Natural killer cell (primary cell): ENCODE results near the gene LPIN1. TPM values are rescaled to one million over a fixed set of nuclear protein-coding genes. Genes with fewer than 3 reads are reported as not detected.

Experiments
- ATAC-seq, 3 donors: fragments of 150-1000 bp in 2 of 3; fragments of 200-7000 bp in 1 of 3; cut with Tn5 transposase; 1 replicate in 1 of 3; 2 replicates in 2 of 3; pipeline ENCODE4 v1.10.0; 2021; ENCODE audit warnings: mild to moderate bottlenecking in 2 of 3, moderate library complexity in 2 of 3
- DNase-seq, 2 donors: peaks; one replicate each; pipeline versions ENCODE4 v3.0.0 to v3.0.0-alpha.2; 2013 to 2021; ENCODE audit warnings: mixed read lengths in 1 of 2
- H3K27ac ChIP-seq: one replicate; pipeline ENCODE4 v1.5.1; 2013; ENCODE audit warnings: mild to moderate bottlenecking, low read length
- H3K27me3 ChIP-seq: one replicate; pipeline ENCODE4 v1.6.1; 2013; ENCODE audit warnings: low read length; ENCODE audit not compliant: control insufficient read depth, insufficient read depth
- H3K36me3 ChIP-seq: one replicate; pipeline ENCODE4 v1.6.1; 2013; ENCODE audit warnings: low read length; ENCODE audit not compliant: control insufficient read depth, insufficient read depth
- H3K4me1 ChIP-seq: one replicate; pipeline ENCODE4 v1.6.1; 2013; ENCODE audit warnings: low read length; ENCODE audit not compliant: control insufficient read depth, insufficient read depth
- H3K4me3 ChIP-seq: one replicate; pipeline ENCODE4 v1.5.1; 2013; ENCODE audit warnings: low read length
- H3K9me3 ChIP-seq: one replicate; pipeline ENCODE4 v1.6.1; 2013; ENCODE audit warnings: low read length; ENCODE audit not compliant: control insufficient read depth, insufficient read depth
- H3K27ac Mint-ChIP-seq, 2 donors: one replicate each; pipeline ENCODE4 v1.8.0; 2022; ENCODE audit warnings: mild to moderate bottlenecking in 2 of 2, mixed read lengths in 2 of 2, moderate library complexity in 1 of 2
- H3K27me3 Mint-ChIP-seq, 2 donors: one replicate each; pipeline ENCODE4 v1.8.0; 2022; ENCODE audit warnings: low read depth in 2 of 2, mixed read lengths in 2 of 2
- H3K36me3 Mint-ChIP-seq: one replicate; pipeline ENCODE4 v1.8.0; 2022; ENCODE audit warnings: mixed read lengths
- H3K4me1 Mint-ChIP-seq, 2 donors: one replicate each; pipeline ENCODE4 v1.8.0; 2022; ENCODE audit warnings: mixed read lengths in 2 of 2
- H3K4me3 Mint-ChIP-seq: one replicate; pipeline ENCODE4 v1.8.0; 2022; ENCODE audit warnings: mild to moderate bottlenecking, moderate library complexity, mixed read lengths
- H3K9me3 Mint-ChIP-seq, 2 donors: one replicate each; pipeline ENCODE4 v1.8.0; 2022; ENCODE audit warnings: mixed read lengths in 2 of 2
- WGBS: methylation state at CpG from one replicate; pipeline ENCODE4 v1.1.7; 2013; ENCODE audit warnings: missing lambda C conversion rate; ENCODE audit not compliant: insufficient coverage; 5-methylcytosine and 5-hydroxymethylcytosine counted together
- intact Hi-C: fragments of 100-400 bp; cut with micrococcal nuclease; formaldehyde crosslinking; loops from one replicate; pipeline ENCODE4 v1.14.2; 2022
- total RNA-seq, 4 donors: library from RNA; stranded (reverse); fragments of 120-200 nt in 1 of 4; gene quantifications; one replicate each; pipeline versions ENCODE4 v1.2.3 to v1.2.4, GENCODE V29; 2013 to 2022
- TF ChIP-seq, protein P1 (sequence below): fragments of 200-600 bp; IDR thresholded peaks from one replicate; pipeline ENCODE4 v1.8.0; 2022; ENCODE audit warnings: antibody characterized with exemption

The LPIN1 gene
- total RNA-seq, 3 donors from 2014 or later (not counting 1 experiment from before 2014, with no cell fraction given), result 95.0 to 122 (median 118) TPM

DNA sequence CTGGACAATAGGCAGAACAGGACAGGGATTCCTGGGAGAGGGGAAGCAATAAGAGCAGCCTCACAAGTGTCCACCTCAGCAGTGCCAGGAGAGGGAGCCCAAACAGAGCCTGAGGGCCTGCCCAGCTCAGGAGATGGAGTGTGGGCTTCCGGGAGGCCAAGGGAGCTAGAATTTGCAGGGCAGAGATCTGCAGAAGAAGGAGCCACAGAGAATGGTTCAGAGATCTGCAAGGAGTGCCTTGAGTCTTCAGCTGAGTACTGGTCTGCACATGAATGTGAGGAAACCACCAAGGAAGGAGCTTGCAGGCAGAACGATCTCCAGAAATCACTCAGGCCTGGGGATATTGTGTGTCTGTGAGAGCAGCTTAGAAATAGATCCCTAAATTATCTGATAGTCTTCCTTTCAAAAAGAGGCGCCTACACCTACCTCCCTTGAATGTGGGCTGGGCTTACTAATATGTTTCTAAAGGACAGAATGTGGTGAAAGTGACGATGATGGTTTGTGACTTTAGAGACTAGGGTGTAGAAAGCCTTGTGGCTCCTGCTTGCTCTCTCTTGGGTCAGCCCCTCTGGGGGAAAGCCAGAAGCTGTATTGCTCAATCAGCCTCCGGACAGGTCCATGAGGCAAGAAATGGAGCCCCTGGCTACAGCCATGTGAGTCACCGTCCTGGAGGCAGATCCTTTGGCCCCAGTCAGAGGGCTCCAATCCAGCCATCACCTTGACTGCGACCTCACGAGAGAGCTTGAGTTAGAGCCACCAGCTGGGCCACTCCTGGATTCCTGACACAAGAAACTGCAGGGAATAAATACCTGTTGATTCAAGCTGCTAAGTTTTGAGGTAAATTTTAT is 7.6 kb upstream of the LPIN1 start:
- H3K4me3 ChIP-seq, result no peak overlapping the region
- H3K27me3 ChIP-seq, result peaks cover 2% of the 10 kb centered on the region
- H3K9me3 ChIP-seq, result no peaks in the 10 kb centered on the region
- H3K27ac Mint-ChIP-seq, result peak overlapping the region in 1 of 2 donors; percentile 58
- H3K27ac ChIP-seq, result no peak overlapping the region
- peaks cover 10% of the 10 kb centered on the region for H3K4me1 ChIP-seq
- peak in 1 of 2 donors; percentile 66 for DNase-seq
- WGBS, result 70% methylated on average over 8 of the region's 8 CpGs
- intact Hi-C loops, result loop anchor here (1.0 kb wide), 1 partner anchor 40 kb away; no protein-coding TSS in a partner anchor
- H3K36me3 Mint-ChIP-seq, result no peaks in the 10 kb centered on the region
- peaks cover 3 to 7% of the 10 kb centered on the region in 2 donors for H3K27me3 Mint-ChIP-seq
- peak; percentile 72 to 97 (median 93) for ATAC-seq
- H3K9me3 Mint-ChIP-seq, result no peaks in the 10 kb centered on the region
- peaks cover 9 to 12% of the 10 kb centered on the region in 2 donors for H3K4me1 Mint-ChIP-seq
- H3K4me3 Mint-ChIP-seq, result no peak overlapping the region
- TF ChIP-seq, protein P1, sequence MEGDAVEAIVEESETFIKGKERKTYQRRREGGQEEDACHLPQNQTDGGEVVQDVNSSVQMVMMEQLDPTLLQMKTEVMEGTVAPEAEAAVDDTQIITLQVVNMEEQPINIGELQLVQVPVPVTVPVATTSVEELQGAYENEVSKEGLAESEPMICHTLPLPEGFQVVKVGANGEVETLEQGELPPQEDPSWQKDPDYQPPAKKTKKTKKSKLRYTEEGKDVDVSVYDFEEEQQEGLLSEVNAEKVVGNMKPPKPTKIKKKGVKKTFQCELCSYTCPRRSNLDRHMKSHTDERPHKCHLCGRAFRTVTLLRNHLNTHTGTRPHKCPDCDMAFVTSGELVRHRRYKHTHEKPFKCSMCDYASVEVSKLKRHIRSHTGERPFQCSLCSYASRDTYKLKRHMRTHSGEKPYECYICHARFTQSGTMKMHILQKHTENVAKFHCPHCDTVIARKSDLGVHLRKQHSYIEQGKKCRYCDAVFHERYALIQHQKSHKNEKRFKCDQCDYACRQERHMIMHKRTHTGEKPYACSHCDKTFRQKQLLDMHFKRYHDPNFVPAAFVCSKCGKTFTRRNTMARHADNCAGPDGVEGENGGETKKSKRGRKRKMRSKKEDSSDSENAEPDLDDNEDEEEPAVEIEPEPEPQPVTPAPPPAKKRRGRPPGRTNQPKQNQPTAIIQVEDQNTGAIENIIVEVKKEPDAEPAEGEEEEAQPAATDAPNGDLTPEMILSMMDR, result peak; percentile 31
- H3K36me3 ChIP-seq, result no peaks in the 10 kb centered on the region

DNA sequence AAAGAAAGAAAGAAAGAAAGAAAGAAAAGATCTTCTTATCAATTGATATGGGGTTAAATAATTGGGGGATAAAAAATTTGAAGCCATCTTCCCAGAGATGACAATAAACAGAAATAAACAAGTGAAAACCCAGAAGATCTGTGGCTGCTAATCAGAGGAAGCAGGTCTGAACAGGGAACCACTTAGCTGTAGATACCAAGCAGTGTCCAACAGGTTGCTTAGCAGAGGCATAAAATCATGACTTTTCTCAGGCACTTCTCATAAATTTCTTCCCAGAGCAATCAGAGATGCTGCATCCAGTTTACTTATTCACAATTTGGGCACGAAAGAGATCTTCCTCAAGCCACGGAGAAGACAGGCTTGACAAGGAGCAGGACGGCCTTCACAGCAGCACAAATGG is 5.7 kb upstream of the LPIN1 start:
- no peaks in the 10 kb centered on the region for H3K36me3 Mint-ChIP-seq
- Histone ChIP-seq H3K4me3 (no peak overlapping the region), H3K9me3 (no peaks in the 10 kb centered on the region), H3K36me3 (no peaks in the 10 kb centered on the region), H3K4me1 (peaks cover 28% of the 10 kb centered on the region), H3K27ac (no peak overlapping the region), H3K27me3 (peaks cover 2% of the 10 kb centered on the region)
- no peaks in the 10 kb centered on the region for H3K9me3 Mint-ChIP-seq
- TF ChIP-seq, protein P1, result no peak
- intact Hi-C loops, result no loop called here
- H3K27me3 Mint-ChIP-seq, result no peaks in the 10 kb centered on the region
- no peak overlapping the region for H3K27ac Mint-ChIP-seq
- H3K4me3 Mint-ChIP-seq, result no peak overlapping the region
- H3K4me1 Mint-ChIP-seq, result peaks cover 22 to 23% of the 10 kb centered on the region in 2 donors
- no peak for DNase-seq
- no peak for ATAC-seq
- 93% methylated on average over 3 of the region's 3 CpGs for WGBS

DNA sequence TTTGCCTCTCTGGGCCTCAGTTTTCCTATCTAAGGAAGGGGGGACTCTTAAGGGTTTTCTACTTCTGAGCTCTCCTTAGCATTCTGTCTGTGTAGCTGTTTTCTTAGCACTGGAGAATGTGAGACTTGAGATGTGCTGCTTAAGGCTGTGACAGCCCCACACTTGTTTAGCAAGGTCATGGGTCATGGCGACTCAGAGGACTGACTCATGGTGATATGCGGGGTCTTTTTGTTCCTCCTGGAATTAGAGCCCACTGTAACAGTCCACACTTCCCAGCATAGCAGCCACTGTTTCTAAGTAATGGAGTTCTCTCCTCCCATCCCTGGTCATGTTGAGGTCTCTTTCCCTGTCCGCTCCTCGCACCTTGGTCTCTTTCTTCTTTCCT is 4.1 kb upstream of the LPIN1 start:
- Mint-ChIP-seq H3K4me3 (no peak overlapping the region), H3K36me3 (no peaks in the 10 kb centered on the region), H3K27ac (no peak overlapping the region), H3K27me3 (no peaks in the 10 kb centered on the region), H3K9me3 (no peaks in the 10 kb centered on the region), H3K4me1 (peaks cover 31 to 34% of the 10 kb centered on the region in 2 donors)
- 94% methylated on average over 4 of the region's 4 CpGs for WGBS
- ATAC-seq (no peak), DNase-seq (no peak)
- no peaks in the 10 kb centered on the region for H3K27me3 ChIP-seq
- H3K9me3 ChIP-seq, result no peaks in the 10 kb centered on the region
- H3K27ac ChIP-seq, result no peak overlapping the region
- no peak overlapping the region for H3K4me3 ChIP-seq
- TF ChIP-seq, protein P1, result no peak
- no peaks in the 10 kb centered on the region for H3K36me3 ChIP-seq
- intact Hi-C loops, result no loop called here
- peaks cover 39% of the 10 kb centered on the region for H3K4me1 ChIP-seq
